Spleen (tissue), 7 donors: ENCODE data around the gene AKAP13.

ENCODE experiments used
- CTCF ChIP-seq, 11 experiments: fragments of 200-600 bp in 7 of 11; fragments of 450-650 bp in 4 of 11; sonication (generic) in 4 of 11; IDR thresholded peaks in 8 of 11; conservative IDR thresholded peaks in 3 of 11; 1 replicate in 7 of 11; 2 replicates in 4 of 11; pipeline versions ENCODE4 v1.4.0 to v1.8.0; 2016 to 2021; ENCODE audit warnings: antibody characterized with exemption in 11 of 11, inconsistent platforms in 4 of 11, mild to moderate bottlenecking in 1 of 11
- POLR2A ChIP-seq, 3 donors: fragments of 450-650 bp; IDR thresholded peaks; one replicate each; pipeline ENCODE4 v1.5.1; 2017; ENCODE audit warnings: antibody characterized with exemption in 3 of 3, mild to moderate bottlenecking in 1 of 3
- donor health status: DM: no; HTN: no; CAD: no; lungs with moderate emphysema.
- donor health status: DM: no; HTN: no; CAD: no.
- donor health status: DM: no; HTN: no; CAD: no.

- TF ChIP-seq CTCF (IDR thresholded peaks at IDR 0.05 in 8 of 11, conservative IDR thresholded peaks at IDR 0.05 in 3 of 11): no peak
- TF ChIP-seq POLR2A (IDR thresholded peaks at IDR 0.05): no peak
These were observed 370.2 kb downstream of the AKAP13 start for GRCh38 chr15:85750319-85751290.
